Measurements from ENCODE around the gene CPPED1.
"Not testable (repeated sequence)": the region's sequence is repeated elsewhere in the genome, so short reads cannot be mapped to it uniquely, and the experiment has no call there.

CPPED1 gene, protein sequence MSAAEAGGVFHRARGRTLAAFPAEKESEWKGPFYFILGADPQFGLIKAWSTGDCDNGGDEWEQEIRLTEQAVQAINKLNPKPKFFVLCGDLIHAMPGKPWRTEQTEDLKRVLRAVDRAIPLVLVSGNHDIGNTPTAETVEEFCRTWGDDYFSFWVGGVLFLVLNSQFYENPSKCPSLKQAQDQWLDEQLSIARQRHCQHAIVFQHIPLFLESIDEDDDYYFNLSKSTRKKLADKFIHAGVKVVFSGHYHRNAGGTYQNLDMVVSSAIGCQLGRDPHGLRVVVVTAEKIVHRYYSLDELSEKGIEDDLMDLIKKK

DNA sequence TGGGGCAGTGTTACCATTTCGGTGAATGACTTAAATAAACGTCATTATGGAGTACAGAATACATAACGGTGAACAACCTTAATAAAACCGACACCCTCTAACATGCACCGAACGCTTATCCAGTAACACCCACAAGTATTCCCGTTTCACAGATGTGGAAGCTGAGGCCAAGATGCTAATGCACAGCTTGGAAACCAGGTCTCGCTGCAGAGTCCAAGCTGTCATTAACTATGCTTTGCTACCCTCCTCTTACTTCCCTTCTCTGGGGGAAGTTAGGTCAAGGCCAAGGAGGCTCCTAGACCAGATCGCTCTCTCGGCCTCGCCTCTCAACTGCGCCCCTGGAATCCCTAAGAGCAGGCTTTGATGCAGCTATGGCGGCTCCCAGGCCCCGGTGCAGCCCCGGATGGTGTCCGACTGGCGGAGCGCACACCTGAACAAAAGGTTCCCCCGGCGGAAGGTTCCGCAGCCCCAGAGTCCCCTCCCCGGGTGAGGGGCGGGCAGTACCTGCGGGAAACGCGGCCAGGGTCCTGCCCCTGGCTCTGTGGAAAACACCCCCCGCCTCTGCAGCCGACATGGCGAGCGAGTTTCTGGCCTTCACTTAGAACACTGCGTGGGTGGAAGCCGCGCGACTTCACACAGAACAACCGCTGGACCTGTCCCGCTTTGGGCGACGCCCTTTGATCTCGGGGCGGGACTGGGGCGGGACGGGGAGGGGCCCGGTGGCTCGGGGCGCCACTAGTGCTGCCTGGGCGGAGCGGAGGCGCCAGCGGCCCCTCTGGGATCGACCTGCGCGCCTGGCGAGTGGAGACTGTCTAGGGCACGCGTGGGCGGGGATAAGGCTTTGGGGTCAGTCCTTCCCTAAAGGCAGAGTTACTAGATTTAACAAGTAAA is at the start of gene CPPED1:
Gene CPPED1, minus strand, starts transcription at position 685 of the 891 bp plus-strand sequence. Its CDS starts 111 bp downstream, at position 574.
- DNase-seq: peak; percentile 91 to 95

DNA sequence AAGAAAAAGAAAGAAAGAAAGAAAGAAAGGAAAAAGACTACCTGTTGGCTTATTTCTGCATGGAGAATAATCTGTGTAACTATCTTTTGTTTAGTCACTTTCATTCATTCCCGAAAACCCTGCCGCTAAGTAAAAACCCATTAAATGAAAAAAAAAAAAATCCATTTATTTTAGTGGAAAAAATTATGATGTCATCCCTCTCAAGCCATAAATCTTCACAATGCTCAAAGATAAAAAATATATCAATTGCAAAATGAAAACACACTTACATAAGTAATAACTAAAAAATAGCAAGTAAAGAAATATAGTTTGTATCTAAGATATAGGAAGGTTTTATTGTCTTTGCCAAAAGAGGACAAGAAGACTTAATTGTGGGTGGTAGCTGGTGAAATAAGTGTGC is 46.5 kb upstream of the CPPED1 start:
- no peak for DNase-seq

DNA sequence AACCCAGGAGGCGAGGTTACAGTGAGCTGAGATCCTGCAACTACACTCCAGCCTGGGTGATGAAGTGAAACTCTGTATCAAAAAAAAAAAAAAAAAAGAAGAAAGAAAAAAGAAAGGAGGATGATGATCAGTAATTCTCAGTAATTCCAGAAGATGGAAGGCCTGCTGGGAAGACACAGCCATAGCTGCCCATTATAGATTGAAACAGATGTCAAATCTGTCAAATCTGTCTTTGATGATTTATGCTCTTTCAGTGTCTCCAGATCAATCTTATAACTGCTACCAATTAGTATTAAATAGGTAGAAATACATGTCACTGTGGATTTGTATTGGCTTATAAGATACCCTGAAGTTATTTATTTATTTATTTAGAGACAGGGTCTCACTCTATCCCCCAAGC is 42.9 kb upstream of the CPPED1 start:
- DNase-seq: no peak

DNA sequence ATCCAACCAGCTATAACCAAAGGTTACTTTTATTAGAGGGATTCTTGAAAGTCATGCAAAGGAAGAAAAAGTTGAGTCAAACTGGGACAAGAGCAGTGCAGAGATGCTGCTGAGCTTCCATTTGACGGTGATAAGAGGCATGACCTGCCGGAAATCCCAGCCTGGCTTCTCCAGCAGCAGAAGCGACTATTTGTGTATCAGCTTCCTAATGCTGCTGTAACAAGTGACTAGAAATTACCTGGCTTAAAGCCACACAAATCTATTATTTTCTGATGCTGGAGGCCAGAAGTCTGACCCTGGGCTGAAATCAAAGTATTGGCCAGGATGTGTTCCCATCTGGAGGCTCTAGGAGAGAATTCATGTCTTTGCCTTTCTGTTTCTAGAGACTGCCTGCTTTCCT is 41.6 kb upstream of the CPPED1 start:
- no peak for DNase-seq

- DNase-seq: no peak
Measured at GRCh38 chr16:12837756-12838155, 34.1 kb upstream of the CPPED1 start.

GRCh38 chr16:12837291-12837690 is 33.6 kb upstream of the CPPED1 start:
- DNase-seq: no peak

GRCh38 chr16:12833926-12834325 is 30.2 kb upstream of the CPPED1 start:
- no peak for DNase-seq

DNA sequence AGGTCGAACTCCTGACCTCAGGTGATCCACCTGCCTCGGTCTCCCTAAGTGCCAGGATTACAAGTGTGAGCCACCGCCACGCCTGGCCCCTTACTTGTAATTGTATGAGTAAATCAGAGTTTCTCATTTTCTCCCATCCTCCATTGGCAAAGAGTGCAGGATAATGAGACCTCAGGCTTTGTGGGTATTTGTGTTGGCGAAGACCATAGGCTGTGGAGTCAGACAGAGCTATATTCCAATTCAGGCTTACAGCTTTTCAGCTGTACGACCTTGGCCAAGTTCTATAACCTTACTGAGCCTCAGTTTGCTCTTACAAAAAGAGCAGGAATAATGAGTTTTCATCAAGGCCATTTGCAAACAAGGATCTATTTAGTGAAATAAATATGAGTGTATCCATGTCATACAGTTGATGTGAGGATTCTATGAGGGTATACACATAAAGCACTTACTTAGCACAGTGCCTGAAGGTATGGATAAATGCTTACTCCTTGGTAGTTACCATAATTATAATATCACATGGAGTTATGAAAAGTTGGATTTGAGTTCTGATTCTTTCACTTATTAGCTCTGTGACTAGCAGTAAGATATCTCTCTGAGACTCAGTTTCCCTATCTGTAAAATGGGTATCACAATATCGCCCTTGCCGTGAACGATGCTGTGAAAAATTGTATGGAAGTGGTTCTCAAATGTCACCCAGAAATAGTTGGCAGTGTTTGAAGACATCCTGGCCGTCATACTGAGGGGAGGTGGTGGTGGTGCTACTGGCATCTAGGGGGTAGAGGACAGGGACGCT is 25.6 kb upstream of the CPPED1 start:
- DNase-seq: no peak

GRCh38 chr16:12828206-12828605 is 24.5 kb upstream of the CPPED1 start:
- no peak for DNase-seq

- no peak for DNase-seq
Measured at GRCh38 chr16:12826559-12826958, 22.9 kb upstream of the CPPED1 start.

- DNase-seq: peak; percentile 80 to 82
Measured at GRCh38 chr16:12819126-12820117, 15.7 kb upstream of the CPPED1 start.

DNA sequence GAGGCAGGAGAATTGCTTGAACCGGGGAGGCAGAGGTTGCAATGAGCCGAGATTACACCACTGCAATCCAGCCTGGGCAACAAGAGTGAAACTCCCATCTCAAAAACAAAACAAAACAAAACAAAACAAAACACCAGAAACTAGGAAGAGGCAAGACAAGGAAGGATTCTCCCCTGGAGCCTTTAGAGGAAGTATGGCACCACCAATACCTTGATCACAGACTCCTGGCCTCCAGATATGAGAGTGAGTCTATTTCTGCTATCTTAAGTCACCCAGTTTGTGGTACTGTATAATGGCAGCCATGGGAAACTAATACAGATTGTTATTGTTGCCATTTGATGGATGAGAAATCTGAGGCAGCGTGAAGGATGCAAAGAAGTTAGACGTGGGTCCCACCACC is 14.6 kb upstream of the CPPED1 start:
- DNase-seq: no peak

DNA sequence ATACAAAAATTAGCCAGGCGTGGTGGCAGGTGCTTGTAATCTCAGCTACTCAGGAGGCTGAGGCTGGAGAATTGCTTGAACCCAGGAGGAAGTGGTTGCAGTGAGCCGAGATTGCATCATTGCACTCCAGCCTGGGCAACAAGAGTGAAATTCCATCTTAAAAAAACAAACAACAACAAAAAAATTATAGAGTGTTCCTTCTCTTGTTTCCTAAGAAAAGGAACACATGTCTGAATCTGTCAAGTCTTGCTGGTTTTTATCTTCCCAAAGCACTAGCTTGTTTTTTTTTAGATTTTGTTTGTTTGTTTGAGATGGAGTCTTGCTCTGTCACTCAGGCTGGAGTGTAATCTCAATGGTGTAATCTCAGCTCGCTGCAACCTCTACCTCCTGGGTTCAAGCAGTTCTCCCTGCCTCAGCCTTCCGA is 13.1 kb upstream of the CPPED1 start:
- DNase-seq: not testable (repeated sequence)

GRCh38 chr16:12815361-12815760 is 11.7 kb upstream of the CPPED1 start:
- DNase-seq: no peak

DNA sequence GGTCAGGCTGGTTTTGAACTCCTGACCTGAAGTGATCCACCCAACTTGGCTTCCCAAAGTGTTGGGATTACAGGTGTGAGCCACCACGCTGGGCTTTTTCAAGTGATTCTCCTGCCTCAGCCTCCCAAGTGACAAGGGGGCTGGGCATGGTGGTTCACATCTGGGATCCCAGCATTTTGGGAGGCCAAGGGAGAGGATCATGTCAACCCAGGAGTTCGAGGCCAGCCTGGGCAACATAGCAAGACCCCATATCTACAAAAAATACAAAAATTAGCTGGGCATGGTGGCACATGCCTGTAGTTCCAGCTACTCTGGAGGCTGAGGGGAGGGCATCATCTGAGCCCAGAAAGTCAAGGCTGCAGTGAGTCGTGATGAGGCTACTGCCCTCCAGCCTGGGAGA is 10.0 kb upstream of the CPPED1 start:
- DNase-seq: not testable (repeated sequence)

- DNase-seq: not testable (repeated sequence)
Measured at GRCh38 chr16:12813321-12813720, 9.6 kb upstream of the CPPED1 start.

GRCh38 chr16:12811441-12812383 is 8.0 kb upstream of the CPPED1 start:
- DNase-seq: no peak

DNA sequence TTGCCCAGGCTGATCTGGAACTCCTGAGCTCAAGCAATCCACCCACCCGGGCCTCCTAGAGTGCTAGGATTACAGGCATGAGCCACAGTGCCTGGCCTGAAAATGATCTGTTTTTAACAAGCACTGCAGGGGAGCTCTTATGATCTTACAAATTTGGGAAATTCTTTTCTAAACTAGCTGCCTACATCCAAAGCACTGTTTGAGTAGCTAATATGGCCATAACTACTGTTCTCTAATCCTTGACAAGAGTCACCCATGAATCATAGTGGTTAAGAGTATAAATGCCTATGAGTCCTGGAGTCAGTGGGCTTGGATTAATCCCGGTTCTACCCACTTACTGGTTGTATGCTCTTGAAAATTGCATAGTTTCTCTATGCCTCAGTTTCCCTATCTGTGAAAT is 1.4 kb upstream of the CPPED1 start:
- DNase-seq: no peak

DNA sequence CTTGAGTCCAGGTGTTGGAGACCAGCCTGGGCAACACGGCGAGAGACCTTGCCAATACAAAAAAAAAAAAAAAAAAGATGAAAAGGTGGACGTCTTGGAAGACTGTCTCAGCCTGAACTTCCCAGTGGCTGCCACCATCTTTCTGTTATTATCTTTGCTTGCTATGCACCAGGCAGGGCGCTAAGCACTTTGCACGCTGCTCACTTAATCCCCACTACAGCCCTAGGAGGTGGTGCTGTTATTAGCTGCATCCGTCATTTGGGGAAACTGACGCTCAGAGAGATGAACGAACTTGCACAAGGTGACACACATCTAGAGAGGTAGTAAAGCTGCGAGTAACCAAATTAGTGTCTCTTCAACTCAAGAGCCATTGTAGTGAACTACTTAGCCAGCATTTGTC is 708 bp upstream of the CPPED1 start:
- DNase-seq: no peak

GRCh38 chr16:12802661-12803060 is 1.0 kb downstream of the CPPED1 start:
- DNase-seq: no peak

GRCh38 chr16:12802048-12802447 is 1.6 kb downstream of the CPPED1 start:
- no peak for DNase-seq
